Osteocyte (in vitro differentiated cells): ENCODE results near the gene KIF2C. TPM values are rescaled to one million over a fixed set of nuclear protein-coding genes. Genes with fewer than 3 reads are reported as not detected.
A peak's percentile ranks its signal among the peaks of the same experiment; 100 is the strongest.
"Not testable (repeated sequence)": the region's sequence is repeated elsewhere in the genome, so short reads cannot be mapped to it uniquely, and the experiment has no call there.

Experiments used
- DNase-seq: peaks from one replicate; pipeline ENCODE4 v3.0.0; 2021; ENCODE audit warnings: mixed read lengths; ENCODE audit not compliant: unreplicated experiment; ENCODE audit errors: extremely low spot score
- H3K27ac Mint-ChIP-seq: one replicate; pipeline ENCODE4 v1.8.0; 2021; ENCODE audit warnings: mild to moderate bottlenecking, mixed read lengths; ENCODE audit not compliant: unreplicated experiment
- H3K27me3 Mint-ChIP-seq: one replicate; pipeline ENCODE4 v1.8.0; 2021; ENCODE audit warnings: mixed read lengths; ENCODE audit not compliant: unreplicated experiment
- H3K36me3 Mint-ChIP-seq: one replicate; pipeline ENCODE4 v1.8.0; 2021; ENCODE audit warnings: mixed read lengths; ENCODE audit not compliant: unreplicated experiment
- H3K4me1 Mint-ChIP-seq: one replicate; pipeline ENCODE4 v1.8.0; 2021; ENCODE audit warnings: mixed read lengths; ENCODE audit not compliant: unreplicated experiment
- H3K4me3 Mint-ChIP-seq: one replicate; pipeline ENCODE4 v1.8.0; 2021; ENCODE audit warnings: mild to moderate bottlenecking, moderate library complexity, mixed read lengths; ENCODE audit not compliant: unreplicated experiment
- H3K9me3 Mint-ChIP-seq: one replicate; pipeline ENCODE4 v1.8.0; 2021; ENCODE audit warnings: mixed read lengths; ENCODE audit not compliant: unreplicated experiment
- CTCF ChIP-seq: fragments of 200-600 bp; sonication (generic); IDR thresholded peaks from 2 replicates; pipeline ENCODE4 v1.5.0; 2021; ENCODE audit warnings: antibody characterized with exemption, mild to moderate bottlenecking, moderate library complexity
- total RNA-seq: library from RNA; stranded (reverse); gene quantifications from 2 replicates; pipeline ENCODE4 v1.2.1, GENCODE V29; 2021

The KIF2C gene
- total RNA-seq, 1 donor from 2014 or later: 7.5 TPM

- no peak overlapping the region for H3K4me3 Mint-ChIP-seq
- no peaks in the 10 kb centered on the region for H3K9me3 Mint-ChIP-seq
- H3K27ac Mint-ChIP-seq: no peak overlapping the region
- H3K27me3 Mint-ChIP-seq: no peaks in the 10 kb centered on the region
- DNase-seq: no peak
- no peak for TF ChIP-seq CTCF
- H3K4me1 Mint-ChIP-seq: peaks cover 28% of the 10 kb centered on the region
- no peaks in the 10 kb centered on the region for H3K36me3 Mint-ChIP-seq
Measured at GRCh38 chr1:44733784-44734183, 5.9 kb upstream of the KIF2C start.

GRCh38 chr1:44735992-44736391 lies 3.6 kb upstream of the KIF2C start:
- Mint-ChIP-seq H3K4me1 (peaks cover 32% of the 10 kb centered on the region), H3K27me3 (no peaks in the 10 kb centered on the region), H3K9me3 (no peaks in the 10 kb centered on the region), H3K4me3 (no peak overlapping the region), H3K36me3 (no peaks in the 10 kb centered on the region), H3K27ac (no peak overlapping the region)
- no peak for TF ChIP-seq CTCF
- DNase-seq: no peak

- H3K27ac Mint-ChIP-seq: peak overlapping the region; percentile 95
Measured at GRCh38 chr1:44738953-44739306, 707 bp upstream of the KIF2C start.

GRCh38 chr1:44740179-44740617 lies 561 bp downstream of the KIF2C start:
- Mint-ChIP-seq H3K4me1 (peaks cover 23% of the 10 kb centered on the region), H3K9me3 (no peaks in the 10 kb centered on the region), H3K27me3 (no peaks in the 10 kb centered on the region), H3K4me3 (peak overlapping the region; percentile 89), H3K27ac (peak overlapping the region; percentile 95), H3K36me3 (no peaks in the 10 kb centered on the region)
- no peak for DNase-seq
- TF ChIP-seq CTCF: no peak

More at GRCh38 chr1:44738953-44739306, 707 bp upstream of the KIF2C start:
- not testable (repeated sequence) for DNase-seq, H3K9me3 Mint-ChIP-seq, H3K36me3 Mint-ChIP-seq, H3K27me3 Mint-ChIP-seq
- peak overlapping the region; percentile 89 for H3K4me3 Mint-ChIP-seq
- H3K4me1 Mint-ChIP-seq: peaks cover 23% of the 10 kb centered on the region

- TF ChIP-seq CTCF: no peak
- H3K9me3 Mint-ChIP-seq: no peaks in the 10 kb centered on the region
- no peaks in the 10 kb centered on the region for H3K27me3 Mint-ChIP-seq
- H3K36me3 Mint-ChIP-seq: no peaks in the 10 kb centered on the region
- H3K4me3 Mint-ChIP-seq: no peak overlapping the region
- no peak for DNase-seq
- H3K4me1 Mint-ChIP-seq: peaks cover 23% of the 10 kb centered on the region
- H3K27ac Mint-ChIP-seq: no peak overlapping the region
Measured at GRCh38 chr1:44743211-44743610, 3.6 kb downstream of the KIF2C start.

- no peak overlapping the region for H3K27ac Mint-ChIP-seq
- no peaks in the 10 kb centered on the region for H3K27me3 Mint-ChIP-seq
- TF ChIP-seq CTCF: no peak
- H3K9me3 Mint-ChIP-seq: no peaks in the 10 kb centered on the region
- no peaks in the 10 kb centered on the region for H3K36me3 Mint-ChIP-seq
- no peaks in the 10 kb centered on the region for H3K4me1 Mint-ChIP-seq
- H3K4me3 Mint-ChIP-seq: no peak overlapping the region
- DNase-seq: no peak
Measured at GRCh38 chr1:44747878-44748277, 8.2 kb downstream of the KIF2C start.
